ENCODE data around the gene MAST4. TPM values are rescaled to one million over a fixed set of nuclear protein-coding genes. Genes with fewer than 3 reads are reported as not detected.

Gene MAST4
- total RNA-seq, 4 donors from 2014 or later: 16.2 to 32.8 (median 25.0) TPM

GRCh38 chr5:66722686-66723085 lies 126.5 kb downstream of the MAST4 start:
- no peaks in the 10 kb centered on the region for H3K4me1 ChIP-seq
- WGBS, 2 donors (ENCODE audit: low coverage in 1 of 2): 65 to 75% methylated on average over 4 of the region's 4 CpGs
- H3K27ac ChIP-seq: no peak overlapping the region
- no peaks in the 10 kb centered on the region for H3K9me3 ChIP-seq
- no peaks in the 10 kb centered on the region for H3K27me3 ChIP-seq
- no peaks in the 10 kb centered on the region for H3K36me3 ChIP-seq
- TF ChIP-seq POLR2AphosphoS5 (IDR thresholded peaks at IDR 0.05): no peak
- no peak for TF ChIP-seq CTCF (IDR thresholded peaks at IDR 0.05)
- TF ChIP-seq EP300 (IDR thresholded peaks at IDR 0.05): no peak
- TF ChIP-seq POLR2A (IDR thresholded peaks at IDR 0.05): no peak
- no peak for ATAC-seq
- H3K4me3 ChIP-seq: no peak overlapping the region

GRCh38 chr5:66724349-66725139 lies 128.4 kb downstream of the MAST4 start:
- Histone ChIP-seq H3K36me3 (no peaks in the 10 kb centered on the region), H3K4me1 (no peaks in the 10 kb centered on the region), H3K9me3 (no peaks in the 10 kb centered on the region), H3K27ac (no peak overlapping the region), H3K27me3 (no peaks in the 10 kb centered on the region), H3K4me3 (no peak overlapping the region)
- 77 to 94% methylated on average over 2 of the region's 2 CpGs for WGBS, 2 donors (ENCODE audit: low coverage in 1 of 2)
- TF ChIP-seq EP300 (IDR thresholded peaks at IDR 0.05) (no peak), CTCF (IDR thresholded peaks at IDR 0.05) (no peak), POLR2A (IDR thresholded peaks at IDR 0.05) (no peak), POLR2AphosphoS5 (IDR thresholded peaks at IDR 0.05) (no peak)
- no peak for ATAC-seq

- WGBS, 2 donors (ENCODE audit: low coverage in 1 of 2): 72 to 82% methylated on average over 2 of the region's 2 CpGs
- H3K4me3 ChIP-seq: no peak overlapping the region
- H3K27ac ChIP-seq: no peak overlapping the region
- TF ChIP-seq POLR2AphosphoS5 (IDR thresholded peaks at IDR 0.05) (no peak), EP300 (IDR thresholded peaks at IDR 0.05) (no peak), POLR2A (IDR thresholded peaks at IDR 0.05) (no peak), CTCF (IDR thresholded peaks at IDR 0.05) (no peak)
- no peaks in the 10 kb centered on the region for H3K36me3 ChIP-seq
- H3K9me3 ChIP-seq: no peaks in the 10 kb centered on the region
- H3K27me3 ChIP-seq: no peaks in the 10 kb centered on the region
- no peaks in the 10 kb centered on the region for H3K4me1 ChIP-seq
- no peak for ATAC-seq
Observed at GRCh38 chr5:66727630-66728029, 131.4 kb downstream of the MAST4 start.

- Histone ChIP-seq H3K4me1 (no peaks in the 10 kb centered on the region), H3K27me3 (no peaks in the 10 kb centered on the region), H3K4me3 (no peak overlapping the region), H3K27ac (no peak overlapping the region), H3K9me3 (no peaks in the 10 kb centered on the region), H3K36me3 (no peaks in the 10 kb centered on the region)
- no peak for ATAC-seq
- no peak for TF ChIP-seq POLR2AphosphoS5 (IDR thresholded peaks at IDR 0.05)
- no peak for TF ChIP-seq POLR2A (IDR thresholded peaks at IDR 0.05)
- no peak for TF ChIP-seq CTCF (IDR thresholded peaks at IDR 0.05)
- TF ChIP-seq EP300 (IDR thresholded peaks at IDR 0.05): no peak
- WGBS, 2 donors (ENCODE audit: low coverage in 1 of 2): 75 to 100% methylated on average over 1 of the region's 1 CpG
Observed at GRCh38 chr5:66728049-66728448, 131.9 kb downstream of the MAST4 start.

GRCh38 chr5:66737096-66737495 lies 140.9 kb downstream of the MAST4 start:
- no peak overlapping the region for H3K4me3 ChIP-seq
- H3K4me1 ChIP-seq: no peaks in the 10 kb centered on the region
- TF ChIP-seq POLR2AphosphoS5 (IDR thresholded peaks at IDR 0.05) (no peak), POLR2A (IDR thresholded peaks at IDR 0.05) (no peak), EP300 (IDR thresholded peaks at IDR 0.05) (no peak), CTCF (IDR thresholded peaks at IDR 0.05) (no peak)
- H3K9me3 ChIP-seq: no peaks in the 10 kb centered on the region
- H3K27ac ChIP-seq: no peak overlapping the region
- no peak for ATAC-seq
- H3K27me3 ChIP-seq: peaks cover 6% of the 10 kb centered on the region
- no peaks in the 10 kb centered on the region for H3K36me3 ChIP-seq

Measured in gastroesophageal sphincter (tissue), 4 donors.